ENCODE results near the gene MBP. TPM values are rescaled to one million over a fixed set of nuclear protein-coding genes. Genes with fewer than 3 reads are reported as not detected.

The MBP gene
- total and polyA plus RNA-seq, 4 experiments from 2014 or later = 92.2 to 187 (median 149) TPM

GRCh38 chr18:77130229-77131099, 2.1 kb downstream of the MBP start:
- Mint-ChIP-seq H3K36me3 (peaks cover 12 to 33% of the 10 kb centered on the region in 2 donors), H3K4me3 (peak overlapping the region; percentile 98 to 100 (median 98)), H3K9me3 (peaks cover 0 to 2% (median 0%) of the 10 kb centered on the region in 8 donors), H3K4me1 (peaks cover 57 to 79% (median 70%) of the 10 kb centered on the region in 4 donors), H3K27ac (peak overlapping the region; percentile 94 to 99 (median 97)), H3K27me3 (no peaks in the 10 kb centered on the region)
- CTCF ChIA-PET (ENCODE audit: partially characterized antibody) = interaction anchor here (0.7 to 3.5 kb wide), 17 partner anchors 7 to 130 kb away, joined by 3 to 28 read pairs (median 7); no protein-coding TSS in a partner anchor
- Histone ChIP-seq H3K27me3 (ENCODE audit: insufficient read depth, low read length) (no peaks in the 10 kb centered on the region), H3K4me1 (ENCODE audit: insufficient read depth, low read length) (peaks cover 74% of the 10 kb centered on the region), H3K9me3 (ENCODE audit: control insufficient read depth in 1 of 2, low read length in 2 of 2) (no peaks in the 10 kb centered on the region), H3K27ac (ENCODE audit: low read depth, low read length) (peak overlapping the region; percentile 85), H3K4me3 (ENCODE audit: low read length in 2 of 2) (peak overlapping the region; percentile 81 to 82), H3K36me3 (ENCODE audit: insufficient read depth, low read length) (no peaks in the 10 kb centered on the region)
- POLR2A ChIA-PET (ENCODE audit: partially characterized antibody) = interaction anchor here (1.0 to 10.0 kb wide), 17 partner anchors 8 to 80 kb away, joined by 3 to 178 read pairs (median 16); no protein-coding TSS in a partner anchor
- no peak for DNase-seq
- intact Hi-C loops (cut with micrococcal nuclease) = no loop called here

DNA sequence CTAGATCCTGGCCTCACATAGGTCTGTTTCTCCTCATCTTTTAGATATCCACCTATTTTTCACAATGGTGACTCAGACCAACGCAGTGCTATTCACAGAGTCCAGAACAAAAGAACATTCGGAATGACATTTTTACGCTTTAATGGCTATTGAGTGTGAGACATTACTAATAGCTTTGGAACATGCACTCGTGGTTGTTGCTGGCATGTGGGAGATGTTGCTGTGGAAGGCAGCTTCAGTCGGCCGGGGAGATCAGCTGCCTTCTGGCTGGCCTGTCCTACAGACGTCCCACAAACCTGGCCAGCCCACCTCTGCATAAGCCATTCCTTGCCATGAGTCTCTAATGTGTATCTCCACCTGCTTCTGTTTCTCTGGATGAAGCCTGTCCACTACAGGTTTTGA, 3.4 kb downstream of the MBP start:
- Histone ChIP-seq H3K27ac (ENCODE audit: low read depth, low read length) (peak overlapping the region; percentile 37), H3K4me3 (ENCODE audit: low read length in 2 of 2) (peak overlapping the region in 1 of 2 donors; percentile 12), H3K4me1 (ENCODE audit: insufficient read depth, low read length) (peaks cover 80% of the 10 kb centered on the region), H3K36me3 (ENCODE audit: insufficient read depth, low read length) (no peaks in the 10 kb centered on the region), H3K27me3 (ENCODE audit: insufficient read depth, low read length) (no peaks in the 10 kb centered on the region), H3K9me3 (ENCODE audit: control insufficient read depth in 1 of 2, low read length in 2 of 2) (no peaks in the 10 kb centered on the region)
- Mint-ChIP-seq H3K4me3 (peak overlapping the region in 7 of 8 donors; percentile 65 to 99 (median 98)), H3K27me3 (no peaks in the 10 kb centered on the region), H3K9me3 (peaks cover 0 to 2% (median 0%) of the 10 kb centered on the region in 8 donors), H3K36me3 (peaks cover 12 to 33% of the 10 kb centered on the region in 2 donors), H3K4me1 (peaks cover 58 to 83% (median 74%) of the 10 kb centered on the region in 4 donors), H3K27ac (peak overlapping the region; percentile 69 to 99 (median 95))
- ChIA-PET CTCF (ENCODE audit: partially characterized antibody) (interaction anchor here (1.7 to 3.5 kb wide), 4 partner anchors 21 to 128 kb away, joined by 5 to 28 read pairs (median 17); no protein-coding TSS in a partner anchor), POLR2A (ENCODE audit: partially characterized antibody) (interaction anchor here (0.7 to 10.0 kb wide), 8 partner anchors 11 to 82 kb away, joined by 3 to 178 read pairs (median 36); no protein-coding TSS in a partner anchor)
- DNase-seq = no peak
- intact Hi-C loops (cut with micrococcal nuclease) = no loop called here

DNA sequence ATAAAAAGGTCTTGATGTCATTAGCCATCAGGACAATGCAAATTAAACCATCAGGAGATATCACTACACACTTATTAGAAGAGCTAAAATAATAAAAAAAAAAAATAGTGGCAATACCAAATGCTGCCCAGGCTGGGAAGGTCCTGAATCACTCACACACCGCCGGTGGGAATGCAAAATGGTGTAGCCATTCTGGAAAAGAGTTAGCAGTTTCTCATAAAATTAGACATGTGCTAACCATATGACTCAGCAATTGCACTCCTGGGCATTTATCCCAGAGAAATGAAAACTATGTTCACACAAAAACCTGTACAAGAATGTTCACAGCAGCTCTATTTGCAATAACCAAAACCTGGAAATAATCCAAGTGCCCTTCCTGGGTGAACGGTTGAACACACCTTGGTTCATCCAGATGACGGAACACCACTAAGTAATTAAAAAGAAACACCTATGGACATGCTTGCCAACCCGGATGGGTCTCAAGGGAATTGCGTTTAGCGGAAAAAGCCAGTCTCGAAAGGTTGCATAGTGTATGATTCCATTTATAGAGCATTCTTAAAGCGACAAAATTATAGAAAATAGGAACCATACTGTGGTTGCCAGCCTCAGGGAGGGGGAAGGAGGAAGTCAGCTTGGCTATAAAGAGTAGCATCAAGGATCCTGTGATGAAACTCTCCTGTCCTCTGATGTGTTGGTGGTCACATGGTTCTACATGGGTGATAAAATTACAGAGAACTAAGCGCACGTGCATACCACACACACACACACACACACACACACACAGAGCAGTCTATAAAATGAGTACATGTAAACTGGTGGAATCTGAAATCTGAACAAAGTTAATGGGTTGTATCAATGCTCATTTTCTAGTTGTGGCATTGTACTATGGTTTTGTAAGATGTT, 4.6 kb downstream of the MBP start:
- H3K27ac Mint-ChIP-seq = peak overlapping the region; percentile 78 to 99 (median 93)
- CTCF ChIA-PET (ENCODE audit: partially characterized antibody) = interaction anchor here (1.3 to 3.5 kb wide), 4 partner anchors 14 to 83 kb away, joined by 5 to 28 read pairs (median 12); no protein-coding TSS in a partner anchor
- H3K36me3 Mint-ChIP-seq = peaks cover 12 to 36% of the 10 kb centered on the region in 2 donors
- Histone ChIP-seq H3K4me1 (ENCODE audit: insufficient read depth, low read length) (peaks cover 80% of the 10 kb centered on the region), H3K27ac (ENCODE audit: low read depth, low read length) (peak overlapping the region; percentile 66), H3K4me3 (ENCODE audit: low read length in 2 of 2) (peak overlapping the region in 1 of 2 donors; percentile 26), H3K36me3 (ENCODE audit: insufficient read depth, low read length) (no peaks in the 10 kb centered on the region), H3K9me3 (ENCODE audit: control insufficient read depth in 1 of 2, low read length in 2 of 2) (no peaks in the 10 kb centered on the region), H3K27me3 (ENCODE audit: insufficient read depth, low read length) (no peaks in the 10 kb centered on the region)
- H3K9me3 Mint-ChIP-seq = peaks cover 0 to 2% (median 0%) of the 10 kb centered on the region in 8 donors
- intact Hi-C loops (cut with micrococcal nuclease) = loop anchor here (1.0 kb wide), 2 partner anchors 20 to 26 kb away; no protein-coding TSS in a partner anchor
- H3K4me3 Mint-ChIP-seq = peak overlapping the region; percentile 42 to 99 (median 80)
- peaks cover 64 to 84% (median 76%) of the 10 kb centered on the region in 4 donors for H3K4me1 Mint-ChIP-seq
- POLR2A ChIA-PET (ENCODE audit: partially characterized antibody) = interaction anchor here (0.9 to 10.0 kb wide), 13 partner anchors 11 to 85 kb away, joined by 3 to 178 read pairs (median 6); no protein-coding TSS in a partner anchor
- no peaks in the 10 kb centered on the region for H3K27me3 Mint-ChIP-seq
- DNase-seq = peak; percentile 58 to 81 (median 73)

- Histone ChIP-seq H3K27ac (ENCODE audit: low read depth, low read length) (peak overlapping the region; percentile 66), H3K4me3 (ENCODE audit: low read length in 2 of 2) (peak overlapping the region in 1 of 2 donors; percentile 34), H3K9me3 (ENCODE audit: control insufficient read depth in 1 of 2, low read length in 2 of 2) (no peaks in the 10 kb centered on the region), H3K36me3 (ENCODE audit: insufficient read depth, low read length) (peaks cover 7% of the 10 kb centered on the region), H3K27me3 (ENCODE audit: insufficient read depth, low read length) (no peaks in the 10 kb centered on the region), H3K4me1 (ENCODE audit: insufficient read depth, low read length) (peaks cover 99% of the 10 kb centered on the region)
- Mint-ChIP-seq H3K4me3 (peak overlapping the region; percentile 71 to 88 (median 80)), H3K9me3 (peaks cover 0 to 2% (median 0%) of the 10 kb centered on the region in 8 donors), H3K27me3 (no peaks in the 10 kb centered on the region), H3K4me1 (peaks cover 75 to 100% (median 91%) of the 10 kb centered on the region in 4 donors), H3K27ac (peak overlapping the region; percentile 86 to 96 (median 89)), H3K36me3 (peaks cover 11 to 30% of the 10 kb centered on the region in 2 donors)
- ChIA-PET CTCF (ENCODE audit: partially characterized antibody) (interaction anchor here (1.0 to 4.2 kb wide), 13 partner anchors 9 to 139 kb away, joined by 3 to 32 read pairs (median 3); no protein-coding TSS in a partner anchor), POLR2A (ENCODE audit: partially characterized antibody) (interaction anchor here (0.9 to 7.5 kb wide), 14 partner anchors 7 to 70 kb away, joined by 3 to 51 read pairs (median 12); partner anchors contain the start of gene MBP)
- DNase-seq = peak in 4 of 5 donors; percentile 38 to 79 (median 46)
- intact Hi-C loops (cut with micrococcal nuclease) = loop anchor here (2.0 kb wide), 1 partner anchor 18 kb away; no protein-coding TSS in a partner anchor
These were observed 8.1 kb downstream of the MBP start for GRCh38 chr18:77124452-77124922.

DNA sequence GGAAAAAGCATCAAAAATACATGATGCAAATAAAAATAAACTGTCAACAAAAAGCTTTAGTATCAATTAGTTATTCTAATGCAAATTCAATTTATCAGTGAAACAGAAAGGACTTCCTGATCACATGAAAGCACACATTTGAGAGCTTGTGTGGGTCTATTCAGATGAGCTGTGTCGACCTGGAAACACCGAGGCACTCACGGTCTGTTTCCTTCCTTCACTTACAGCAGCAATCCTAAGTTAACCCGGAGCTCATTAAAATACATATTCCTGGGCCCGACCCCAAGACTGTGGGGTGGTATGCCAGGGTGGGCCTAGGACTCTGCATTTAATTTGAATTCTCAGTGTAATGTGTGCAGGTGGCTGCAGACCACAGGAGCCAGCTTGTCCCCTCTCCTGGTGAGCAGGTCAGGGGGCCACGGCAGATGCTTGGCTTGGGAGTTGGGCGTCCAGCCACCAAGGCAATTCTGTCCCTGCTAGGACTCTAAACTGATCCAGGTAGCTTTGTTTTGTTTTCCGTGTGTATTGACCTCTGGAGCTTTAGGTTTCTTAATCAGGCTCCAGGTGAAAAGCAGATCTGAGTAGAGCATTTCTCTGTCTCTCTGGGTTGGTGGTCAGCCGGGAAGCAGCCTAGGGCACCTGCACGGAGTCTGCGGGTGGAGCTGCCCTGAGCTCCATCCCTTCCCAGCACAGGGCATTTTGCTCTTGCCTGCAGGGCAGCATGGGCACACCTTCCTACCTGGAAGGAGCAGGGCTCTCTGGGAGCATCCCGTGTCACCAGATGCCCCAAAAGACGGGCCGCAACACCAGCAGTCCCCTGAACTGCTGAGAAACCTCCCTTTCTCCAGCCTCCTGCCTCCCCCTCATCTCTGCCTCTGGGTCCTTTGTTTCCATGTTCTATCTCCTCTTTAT, 9.0 kb downstream of the MBP start:
- intact Hi-C loops (cut with micrococcal nuclease) = loop anchor here (2.0 kb wide), 1 partner anchor 17 kb away; no protein-coding TSS in a partner anchor
- H3K27ac ChIP-seq (ENCODE audit: low read depth, low read length) = peak overlapping the region; percentile 66
- H3K36me3 Mint-ChIP-seq = peaks cover 13 to 28% of the 10 kb centered on the region in 2 donors

More for the DNA sequence above, 9.0 kb downstream of the MBP start:
- no peaks in the 10 kb centered on the region for H3K27me3 Mint-ChIP-seq
- peak overlapping the region; percentile 86 to 96 (median 95) for H3K27ac Mint-ChIP-seq
- DNase-seq = peak in 1 of 5 donors; percentile 36
- H3K4me1 Mint-ChIP-seq = peaks cover 71 to 100% (median 91%) of the 10 kb centered on the region in 4 donors
- peak overlapping the region in 1 of 2 donors; percentile 34 for H3K4me3 ChIP-seq (ENCODE audit: low read length in 2 of 2)
- H3K4me3 Mint-ChIP-seq = peak overlapping the region; percentile 71 to 88 (median 80)
- peaks cover 12% of the 10 kb centered on the region for H3K36me3 ChIP-seq (ENCODE audit: insufficient read depth, low read length)
- CTCF ChIA-PET (ENCODE audit: partially characterized antibody) = interaction anchor here (0.8 to 4.2 kb wide), 18 partner anchors 9 to 138 kb away, joined by 3 to 32 read pairs (median 5); partner anchors contain the start of gene MBP
- no peaks in the 10 kb centered on the region for H3K9me3 ChIP-seq (ENCODE audit: control insufficient read depth in 1 of 2, low read length in 2 of 2)
- H3K4me1 ChIP-seq (ENCODE audit: insufficient read depth, low read length) = peaks cover 99% of the 10 kb centered on the region
- H3K27me3 ChIP-seq (ENCODE audit: insufficient read depth, low read length) = no peaks in the 10 kb centered on the region
- peaks cover 0 to 2% (median 0%) of the 10 kb centered on the region in 8 donors for H3K9me3 Mint-ChIP-seq
- POLR2A ChIA-PET (ENCODE audit: partially characterized antibody) = interaction anchor here (0.8 to 7.5 kb wide), 16 partner anchors 8 to 124 kb away, joined by 3 to 51 read pairs (median 10); partner anchors contain the start of gene MBP
